ENCODE measurements around the gene USP24.

Gene USP24

GRCh38 chr1:55040933-55041494 is 174.2 kb downstream of the USP24 start:
- TF ChIP-seq CTCF (IDR thresholded peaks at IDR 0.05; ENCODE audit: low read depth, low read length, poor library complexity, severe bottlenecking): no peak
- TF ChIP-seq EZH2phosphoT487 (IDR thresholded peaks at IDR 0.05; ENCODE audit: borderline replicate concordance, low read length): no peak
- H3F3A ChIP-seq (ENCODE audit: control insufficient read depth, insufficient read depth): no peaks in the 10 kb centered on the region
- H3K27me3 ChIP-seq (ENCODE audit: control insufficient read depth, low read length): peaks cover 15% of the 10 kb centered on the region
- no peaks in the 10 kb centered on the region for H3K36me3 ChIP-seq (ENCODE audit: control insufficient read depth, low read length)
- no peaks in the 10 kb centered on the region for H4K20me1 ChIP-seq (ENCODE audit: control insufficient read depth, insufficient read depth, low read depth, low read length)
- H3K79me2 ChIP-seq (ENCODE audit: control insufficient read depth, low read length): no peaks in the 10 kb centered on the region
- H3K9me3 ChIP-seq (ENCODE audit: control insufficient read depth, insufficient read depth, low read length): no peaks in the 10 kb centered on the region
- H3K27ac ChIP-seq (ENCODE audit: low read depth, low read length): no peak overlapping the region
- H3K4me1 ChIP-seq (ENCODE audit: control insufficient read depth, low read length): no peaks in the 10 kb centered on the region
- H3K4me3 ChIP-seq (ENCODE audit: low read length): no peak overlapping the region
- no peaks in the 10 kb centered on the region for H3K9me2 ChIP-seq (replicated peaks; ENCODE audit: control insufficient read depth, low read length)
- no peak overlapping the region for H3K4me2 ChIP-seq (ENCODE audit: low read length)

- Histone ChIP-seq H3K27ac (ENCODE audit: low read depth, low read length) (no peak overlapping the region), H4K20me1 (ENCODE audit: control insufficient read depth, insufficient read depth, low read depth, low read length) (no peaks in the 10 kb centered on the region), H3K27me3 (ENCODE audit: control insufficient read depth, low read length) (peaks cover 19% of the 10 kb centered on the region), H3K79me2 (ENCODE audit: control insufficient read depth, low read length) (no peaks in the 10 kb centered on the region), H3K36me3 (ENCODE audit: control insufficient read depth, low read length) (no peaks in the 10 kb centered on the region), H3K9me3 (ENCODE audit: control insufficient read depth, insufficient read depth, low read length) (no peaks in the 10 kb centered on the region), H3F3A (ENCODE audit: control insufficient read depth, insufficient read depth) (no peaks in the 10 kb centered on the region), H3K4me2 (ENCODE audit: low read length) (no peak overlapping the region), H3K4me1 (ENCODE audit: control insufficient read depth, low read length) (no peaks in the 10 kb centered on the region), H3K9me2 (replicated peaks; ENCODE audit: control insufficient read depth, low read length) (no peaks in the 10 kb centered on the region), H3K4me3 (ENCODE audit: low read length) (no peak overlapping the region)
- TF ChIP-seq CTCF (IDR thresholded peaks at IDR 0.05; ENCODE audit: low read depth, low read length, poor library complexity, severe bottlenecking) (no peak), EZH2phosphoT487 (IDR thresholded peaks at IDR 0.05; ENCODE audit: borderline replicate concordance, low read length) (no peak)
These were observed 174.9 kb downstream of the USP24 start for GRCh38 chr1:55040083-55040932.

GRCh38 chr1:55039342-55040082 is 175.7 kb downstream of the USP24 start, which contains the start of gene PCSK9:
Gene PCSK9 (plus strand): TSS chr1:55039548. CDS start chr1:55039838, 290 bp downstream.
- Histone ChIP-seq H3K4me2 (ENCODE audit: low read length) (no peak within 1 kb of the TSS), H3K36me3 (ENCODE audit: control insufficient read depth, low read length) (no peaks in the 10 kb centered on the region), H3K4me3 (ENCODE audit: low read length) (no peak within 1 kb of the TSS), H4K20me1 (ENCODE audit: control insufficient read depth, insufficient read depth, low read depth, low read length) (no peaks in the 10 kb centered on the region), H3K27ac (ENCODE audit: low read depth, low read length) (no peak within 1 kb of the TSS), H3K9me3 (ENCODE audit: control insufficient read depth, insufficient read depth, low read length) (no peaks in the 10 kb centered on the region), H3K79me2 (ENCODE audit: control insufficient read depth, low read length) (no peaks in the 10 kb centered on the region), H3K9me2 (replicated peaks; ENCODE audit: control insufficient read depth, low read length) (no peaks in the 10 kb centered on the region), H3K27me3 (ENCODE audit: control insufficient read depth, low read length) (peaks cover 27% of the 10 kb centered on the region), H3K4me1 (ENCODE audit: control insufficient read depth, low read length) (no peaks in the 10 kb centered on the region), H3F3A (ENCODE audit: control insufficient read depth, insufficient read depth) (no peaks in the 10 kb centered on the region)
- TF ChIP-seq CTCF (IDR thresholded peaks at IDR 0.05; ENCODE audit: low read depth, low read length, poor library complexity, severe bottlenecking) (no peak), EZH2phosphoT487 (IDR thresholded peaks at IDR 0.05; ENCODE audit: borderline replicate concordance, low read length) (no peak)

All from DOHH2 (cell line).